Loucy (cell line): ENCODE measurements around the gene KNSTRN.

Source experiments
- CTCF ChIP-seq: fragments of 200-600 bp; sonication (generic); conservative IDR thresholded peaks from 2 replicates; pipeline ENCODE4 v1.5.1; 2014; ENCODE audit warnings: mild to moderate bottlenecking, antibody characterized with exemption, low read length
- EZH2phosphoT487 ChIP-seq: fragments of 200-600 bp; IDR thresholded peaks from 2 replicates; pipeline ENCODE4 v1.6.1; 2018; ENCODE audit warnings: antibody characterized with exemption, mild to moderate bottlenecking, moderate library complexity, borderline replicate concordance

- no peak for TF ChIP-seq CTCF
- no peak for TF ChIP-seq EZH2phosphoT487
Observed at GRCh38 chr15:40392986-40393948, 10.7 kb downstream of the KNSTRN start.
